Progenitor cell of endocrine pancreas (in vitro differentiated cells): ENCODE results near the gene CCDC8. TPM values are rescaled to one million over a fixed set of nuclear protein-coding genes. Genes with fewer than 3 reads are reported as not detected.

ENCODE experiments used
- DNase-seq: peaks from one replicate; pipeline ENCODE4 v3.0.0; 2021; ENCODE audit warnings: low spot score; ENCODE audit not compliant: unreplicated experiment
- H3K27ac Mint-ChIP-seq: 2 replicates; pipeline ENCODE4 v1.8.0; 2021; ENCODE audit warnings: mild to moderate bottlenecking, moderate library complexity, mixed read lengths
- H3K27me3 Mint-ChIP-seq: 2 replicates; pipeline ENCODE4 v1.8.0; 2021; ENCODE audit warnings: mixed read lengths
- H3K36me3 Mint-ChIP-seq: 2 replicates; pipeline ENCODE4 v1.8.0; 2022; ENCODE audit warnings: mixed read lengths; ENCODE audit not compliant: insufficient read depth
- H3K4me1 Mint-ChIP-seq: 2 replicates; pipeline ENCODE4 v1.8.0; 2021; ENCODE audit warnings: low read depth, mixed read lengths
- H3K4me3 Mint-ChIP-seq: 2 replicates; pipeline ENCODE4 v1.8.0; 2021; ENCODE audit warnings: low read depth, mild to moderate bottlenecking, moderate library complexity, mixed read lengths
- H3K9me3 Mint-ChIP-seq: 2 replicates; pipeline ENCODE4 v1.8.0; 2021; ENCODE audit warnings: low read depth, mixed read lengths
- CTCF ChIP-seq: fragments of 200-600 bp; sonication (generic); IDR thresholded peaks from one replicate; pipeline ENCODE4 v1.5.0; 2021; ENCODE audit warnings: antibody characterized with exemption, mild to moderate bottlenecking; ENCODE audit not compliant: unreplicated experiment
- total RNA-seq: library from RNA; stranded (reverse); gene quantifications from 2 replicates; pipeline ENCODE4 v1.2.1, GENCODE V29; 2021

CCDC8 gene
- total RNA-seq, 1 donor from 2014 or later: 33.8 TPM

GRCh38 chr19:46454244-46454643 lies 40.9 kb upstream of the CCDC8 start:
- DNase-seq: no peak
- no peak overlapping the region for H3K27ac Mint-ChIP-seq
- no peaks in the 10 kb centered on the region for H3K36me3 Mint-ChIP-seq
- H3K9me3 Mint-ChIP-seq: peaks cover 7% of the 10 kb centered on the region
- H3K27me3 Mint-ChIP-seq: no peaks in the 10 kb centered on the region
- H3K4me3 Mint-ChIP-seq: no peak overlapping the region
- no peak for TF ChIP-seq CTCF
- no peaks in the 10 kb centered on the region for H3K4me1 Mint-ChIP-seq

- no peaks in the 10 kb centered on the region for H3K36me3 Mint-ChIP-seq
- TF ChIP-seq CTCF: no peak
- no peak overlapping the region for H3K4me3 Mint-ChIP-seq
These were observed 40.3 kb upstream of the CCDC8 start for GRCh38 chr19:46453661-46454060.

GRCh38 chr19:46452186-46452585 lies 38.8 kb upstream of the CCDC8 start:
- Mint-ChIP-seq H3K4me3 (no peak overlapping the region), H3K9me3 (peaks cover 7% of the 10 kb centered on the region), H3K27me3 (no peaks in the 10 kb centered on the region), H3K4me1 (no peaks in the 10 kb centered on the region), H3K36me3 (no peaks in the 10 kb centered on the region), H3K27ac (no peak overlapping the region)
- no peak for TF ChIP-seq CTCF
- DNase-seq: no peak

More at GRCh38 chr19:46453661-46454060, 40.3 kb upstream of the CCDC8 start:
- Mint-ChIP-seq H3K27me3 (no peaks in the 10 kb centered on the region), H3K4me1 (no peaks in the 10 kb centered on the region), H3K27ac (no peak overlapping the region), H3K9me3 (peaks cover 7% of the 10 kb centered on the region)
- no peak for DNase-seq

- Mint-ChIP-seq H3K9me3 (peaks cover 7% of the 10 kb centered on the region), H3K4me1 (no peaks in the 10 kb centered on the region), H3K27ac (no peak overlapping the region), H3K27me3 (no peaks in the 10 kb centered on the region), H3K36me3 (no peaks in the 10 kb centered on the region), H3K4me3 (no peak overlapping the region)
- no peak for DNase-seq
- no peak for TF ChIP-seq CTCF
These were observed 38.0 kb upstream of the CCDC8 start for GRCh38 chr19:46451352-46451751.

- Mint-ChIP-seq H3K4me1 (no peaks in the 10 kb centered on the region), H3K9me3 (peaks cover 7% of the 10 kb centered on the region)
These were observed 37.4 kb upstream of the CCDC8 start for GRCh38 chr19:46450737-46451136.

More at GRCh38 chr19:46450737-46451136, 37.4 kb upstream of the CCDC8 start:
- no peak for DNase-seq
- H3K4me3 Mint-ChIP-seq: no peak overlapping the region
- no peak for TF ChIP-seq CTCF
- no peak overlapping the region for H3K27ac Mint-ChIP-seq
- H3K27me3 Mint-ChIP-seq: no peaks in the 10 kb centered on the region
- H3K36me3 Mint-ChIP-seq: no peaks in the 10 kb centered on the region
